Cerebellar cortex (tissue), 1 donor: ENCODE data around the gene LLGL2.

Experiments
- DNase-seq: peaks from one replicate; pipeline ENCODE4 v3.0.0-alpha.2; 2015; ENCODE audit warnings: low spot score

LLGL2 gene

GRCh38 chr17:75491680-75492079, 33.8 kb upstream of the LLGL2 start:
- DNase-seq = no peak

- DNase-seq = no peak
Observed at GRCh38 chr17:75492555-75493168, 32.8 kb upstream of the LLGL2 start.

GRCh38 chr17:75493476-75494129, 31.9 kb upstream of the LLGL2 start:
- no peak for DNase-seq

DNA sequence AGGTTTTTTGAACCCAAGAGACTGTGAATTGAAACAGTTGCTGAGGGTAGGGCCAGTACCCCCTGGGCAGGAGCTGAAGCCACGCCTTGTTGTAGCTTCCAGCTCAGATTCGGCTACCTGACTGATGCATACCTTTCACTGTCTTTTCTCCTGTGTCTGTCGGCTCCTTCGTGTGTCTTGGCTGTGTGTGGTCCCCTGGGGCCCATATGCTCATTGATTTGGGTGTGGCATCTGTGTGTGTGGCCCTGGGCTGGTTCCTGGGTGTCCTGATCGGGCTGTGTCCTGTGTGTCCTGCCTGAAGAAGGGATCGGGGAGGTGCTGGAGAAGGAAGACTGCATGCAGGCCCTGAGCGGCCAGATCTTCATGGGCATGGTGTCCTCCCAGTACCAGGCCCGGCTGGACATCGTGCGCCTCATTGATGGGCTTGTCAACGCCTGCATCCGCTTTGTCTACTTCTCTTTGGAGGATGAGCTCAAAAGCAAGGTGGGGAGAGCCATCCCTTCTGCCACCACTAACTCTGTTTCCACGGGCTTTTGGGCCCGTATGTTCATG, 31.1 kb upstream of the LLGL2 start:
- no peak for DNase-seq

DNA sequence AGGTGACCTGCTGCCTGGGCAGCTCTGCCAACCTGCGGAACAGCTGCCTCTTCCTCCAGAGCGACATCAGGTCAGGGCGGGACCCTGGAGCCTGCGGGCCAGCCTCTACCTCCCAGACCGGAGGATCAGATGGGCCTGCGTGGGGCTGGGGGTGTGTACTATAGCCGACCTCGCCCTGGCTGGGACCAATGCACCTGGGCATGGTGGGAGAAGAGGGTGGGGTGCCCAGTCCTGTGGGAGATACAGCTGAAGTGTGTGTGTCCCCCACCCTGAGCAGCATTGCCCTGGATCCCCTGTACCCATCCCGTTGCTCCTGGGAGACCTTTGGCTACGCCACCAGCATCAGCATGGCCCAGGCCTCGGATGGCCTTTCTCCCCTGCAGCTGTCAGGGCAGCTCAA, 29.5 kb upstream of the LLGL2 start:
- DNase-seq = no peak

DNA sequence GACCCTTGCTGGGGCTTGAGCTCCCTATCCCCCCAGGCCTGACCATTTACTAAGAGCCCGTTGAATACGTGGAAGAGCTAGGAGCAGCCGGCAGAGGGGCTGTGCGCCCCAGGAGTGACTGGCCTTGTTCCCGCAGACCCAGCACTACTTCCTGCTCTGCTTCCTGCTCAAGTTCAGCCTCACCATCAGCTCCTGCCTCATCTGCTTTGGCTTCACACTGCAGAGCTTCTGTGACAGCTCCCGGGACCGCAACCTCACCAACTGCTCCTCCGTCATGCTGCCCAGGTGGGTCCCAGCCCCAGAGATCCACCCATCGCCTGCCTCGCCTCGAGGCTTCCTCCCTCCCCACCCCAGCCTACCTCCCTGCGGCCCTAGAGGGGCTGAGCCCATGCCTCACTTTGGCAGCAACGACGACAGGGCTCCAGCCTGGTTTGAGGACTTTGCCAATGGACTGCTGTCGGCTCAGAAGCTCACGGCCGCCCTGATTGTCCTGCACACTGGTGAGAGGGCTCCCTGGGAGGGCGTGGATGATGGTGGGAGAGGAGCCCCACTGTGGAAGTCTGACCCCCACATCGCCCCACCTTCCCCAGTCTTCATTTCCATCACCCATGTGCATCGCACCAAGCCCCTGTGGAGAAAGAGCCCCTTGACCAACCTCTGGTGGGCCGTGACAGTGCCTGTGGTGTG, 27.3 kb upstream of the LLGL2 start:
- DNase-seq = no peak

GRCh38 chr17:75498726-75499213, 26.7 kb upstream of the LLGL2 start:
- no peak for DNase-seq

DNA sequence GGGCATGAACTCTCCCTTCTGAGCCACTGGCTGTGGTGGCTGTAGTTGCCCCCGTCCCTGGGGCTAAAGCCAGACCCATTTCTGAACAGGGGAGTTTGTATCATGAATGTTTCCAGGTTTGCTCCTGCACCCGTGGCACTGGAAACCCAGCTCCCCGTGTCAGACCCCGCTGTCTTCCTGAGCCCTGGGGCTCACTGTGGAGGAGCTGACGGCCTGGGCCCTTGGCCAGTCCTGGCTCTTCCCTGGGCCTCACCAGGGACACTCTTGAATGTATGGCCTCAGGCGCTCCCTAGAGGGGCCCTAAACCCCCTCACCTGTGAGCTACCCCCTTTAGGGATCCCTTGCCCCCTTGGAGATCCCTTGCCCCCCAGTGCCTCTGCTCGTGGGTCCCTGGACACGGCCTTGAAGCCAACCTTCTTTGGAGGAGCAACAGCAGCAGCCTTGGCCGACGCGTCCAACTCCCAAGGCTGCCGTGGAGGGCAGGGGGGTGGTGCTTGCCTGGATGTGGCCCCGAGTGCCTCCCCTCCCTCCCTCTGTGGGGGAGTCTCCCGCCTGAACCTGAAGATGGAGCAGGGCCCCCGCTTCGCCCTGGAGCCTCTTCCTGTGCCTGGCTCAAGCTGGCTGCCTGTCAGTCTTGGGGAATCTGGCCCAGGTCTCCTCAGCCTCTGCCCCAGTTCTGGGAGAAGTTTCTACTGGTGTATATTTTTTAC, 26.0 kb upstream of the LLGL2 start:
- no peak for DNase-seq

DNA sequence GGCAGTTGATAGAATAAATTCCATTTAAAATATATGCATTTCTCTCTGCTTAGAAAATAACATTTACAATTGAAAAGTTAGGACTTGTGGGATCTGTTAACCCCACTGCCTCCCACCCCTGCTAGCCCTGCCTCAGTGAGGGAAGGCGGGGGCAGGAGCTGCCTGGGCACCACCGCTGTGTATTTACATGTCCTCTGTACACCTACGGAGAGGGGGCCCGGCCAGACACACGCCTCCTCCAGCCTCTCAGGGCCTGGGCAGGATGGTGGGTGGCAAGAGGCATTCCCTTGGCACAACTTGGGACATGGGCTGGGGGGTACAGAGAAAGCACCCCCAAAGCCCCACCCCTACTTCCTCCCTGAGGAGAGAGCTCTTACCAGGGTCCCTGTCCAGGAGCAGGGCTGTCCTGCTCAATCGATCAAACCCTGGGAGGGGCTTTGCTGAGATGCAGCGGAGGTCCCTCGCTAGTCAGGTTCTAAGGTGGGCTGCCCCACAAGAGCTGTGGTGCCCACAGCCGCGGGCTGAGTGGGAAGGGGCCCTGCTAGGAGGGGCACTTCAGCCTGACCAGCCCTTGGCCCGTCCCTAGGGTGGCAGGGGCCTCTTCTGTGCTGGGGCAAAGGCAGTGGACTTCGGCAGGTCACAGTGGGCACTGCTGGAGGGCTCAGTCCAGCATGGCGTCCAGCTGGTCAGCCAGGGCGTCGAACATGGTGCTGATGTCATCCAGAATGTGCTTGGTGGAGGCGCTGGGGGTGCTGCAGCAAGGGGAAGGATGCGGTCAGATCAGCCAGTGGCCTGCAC, 24.9 kb upstream of the LLGL2 start:
- DNase-seq = no peak

- DNase-seq = peak; percentile 47
Observed at GRCh38 chr17:75501378-75502071, 24.0 kb upstream of the LLGL2 start.

DNA sequence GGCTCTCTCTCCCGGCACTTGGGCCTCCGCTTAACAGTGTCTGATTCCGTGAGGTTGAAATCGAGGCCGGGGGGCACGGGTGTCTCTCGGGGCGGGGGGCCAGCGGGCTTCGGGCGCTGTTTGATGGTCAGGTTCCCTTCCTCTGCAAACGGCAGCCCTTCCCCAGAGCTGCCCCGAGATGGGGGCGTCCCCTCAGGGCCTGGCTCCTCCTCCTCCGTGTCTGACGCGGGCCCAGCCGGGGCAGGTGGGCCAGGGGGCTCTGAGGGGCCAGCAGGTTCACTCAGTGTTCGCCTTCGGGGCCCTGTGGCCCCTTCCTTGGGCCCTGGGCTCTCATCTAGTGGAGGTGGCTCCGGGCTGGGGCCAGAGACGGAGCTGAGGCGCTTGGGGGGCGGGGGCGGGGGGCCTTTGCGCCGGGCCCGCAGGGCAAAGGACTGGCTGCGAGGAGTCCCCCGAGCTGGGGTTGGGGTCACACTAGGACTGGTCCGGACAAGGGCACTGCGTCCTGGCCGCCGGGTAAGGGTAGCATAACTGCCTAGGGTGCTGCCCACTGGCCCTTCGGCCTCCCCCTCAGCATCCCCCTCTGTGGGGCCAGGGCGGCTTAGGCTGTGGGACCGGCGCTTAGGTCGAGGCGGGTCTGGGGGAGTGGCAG, 23.3 kb upstream of the LLGL2 start:
- no peak for DNase-seq

DNA sequence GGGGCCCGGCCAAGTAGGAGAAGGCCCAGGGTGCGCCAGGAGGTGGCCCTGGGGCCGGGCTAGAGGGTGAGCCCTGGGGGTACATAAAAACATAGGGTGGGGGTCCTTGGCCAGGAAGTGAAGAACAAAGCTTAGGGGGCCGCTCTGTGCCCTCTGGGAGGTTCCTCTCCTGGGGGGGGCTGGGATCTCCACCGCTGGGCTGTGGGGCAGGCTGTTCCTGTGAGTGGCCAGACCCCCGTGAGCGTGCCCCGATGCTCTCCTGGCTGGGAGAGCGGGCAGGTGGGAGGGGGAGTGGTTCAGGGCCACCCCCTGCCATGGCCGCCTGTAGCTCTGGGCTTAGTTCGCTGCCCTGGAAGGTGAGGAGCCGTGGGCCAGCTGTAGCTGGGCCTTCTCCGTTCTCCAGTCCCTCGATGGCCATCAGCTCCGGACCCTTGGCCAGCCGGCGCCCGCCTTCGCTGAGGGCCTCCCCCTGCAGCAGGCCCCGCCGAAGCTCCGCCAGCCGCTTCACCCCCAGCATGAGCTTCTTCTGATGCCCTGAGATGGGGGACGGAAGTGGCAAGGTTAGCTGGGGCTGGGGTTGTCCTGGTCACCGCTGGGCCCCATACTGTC, 22.7 kb upstream of the LLGL2 start:
- DNase-seq = no peak

GRCh38 chr17:75503337-75503950, 22.1 kb upstream of the LLGL2 start:
- no peak for DNase-seq

- no peak for DNase-seq
Observed at GRCh38 chr17:75503976-75504346, 21.5 kb upstream of the LLGL2 start.

DNA sequence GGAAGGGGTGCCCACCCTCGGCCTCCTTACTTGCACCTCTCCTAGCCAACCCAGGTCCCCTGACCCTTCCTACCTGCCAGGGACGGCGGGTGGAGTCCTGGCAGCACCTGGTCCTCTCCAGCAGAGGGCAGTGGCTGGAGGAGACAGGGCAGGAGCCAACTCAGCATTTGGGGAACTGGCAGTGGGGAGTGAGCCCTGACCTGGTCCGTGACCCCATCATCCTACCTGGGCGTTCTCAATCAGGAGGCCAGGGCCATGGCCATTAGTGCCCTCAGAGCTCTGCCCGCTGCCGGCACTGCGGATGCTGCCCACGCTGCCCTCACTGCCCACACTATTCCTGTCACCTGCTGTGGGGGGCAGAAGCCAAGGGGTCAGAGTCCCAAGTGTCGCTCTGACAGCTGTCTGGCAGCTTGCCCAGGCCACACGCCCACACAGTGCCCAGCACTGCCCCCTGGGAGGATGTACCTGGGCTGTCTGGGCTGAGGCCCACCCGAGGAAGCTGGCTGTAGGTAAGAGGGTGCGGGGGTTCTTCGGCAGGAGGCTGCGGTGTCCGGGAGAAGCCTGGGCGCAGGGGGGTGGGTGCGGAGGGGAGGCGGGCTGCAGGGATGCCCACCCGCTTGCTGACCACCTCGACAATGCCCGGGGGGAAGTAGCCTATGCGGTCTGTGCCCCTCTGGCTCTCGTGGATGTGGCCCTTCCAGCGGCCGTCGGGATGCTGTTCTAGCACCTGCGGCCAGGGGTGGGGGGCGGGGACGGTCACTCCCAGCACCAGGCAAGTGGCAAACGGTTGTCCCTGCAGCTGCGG, 20.9 kb upstream of the LLGL2 start:
- no peak for DNase-seq

DNA sequence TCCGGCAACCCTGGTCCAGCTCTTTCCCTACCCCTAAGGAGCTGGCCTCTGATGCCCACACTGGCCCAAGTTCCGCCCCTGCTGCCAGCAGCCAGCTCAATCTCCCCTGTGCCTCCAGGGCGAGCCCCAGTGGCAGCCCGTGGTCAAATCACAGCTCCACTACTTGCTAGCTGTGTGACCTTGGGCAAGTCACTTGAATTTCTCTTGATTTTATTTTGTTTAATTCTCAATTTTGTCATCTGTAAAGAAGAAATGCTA, 20.4 kb upstream of the LLGL2 start:
- no peak for DNase-seq

DNA sequence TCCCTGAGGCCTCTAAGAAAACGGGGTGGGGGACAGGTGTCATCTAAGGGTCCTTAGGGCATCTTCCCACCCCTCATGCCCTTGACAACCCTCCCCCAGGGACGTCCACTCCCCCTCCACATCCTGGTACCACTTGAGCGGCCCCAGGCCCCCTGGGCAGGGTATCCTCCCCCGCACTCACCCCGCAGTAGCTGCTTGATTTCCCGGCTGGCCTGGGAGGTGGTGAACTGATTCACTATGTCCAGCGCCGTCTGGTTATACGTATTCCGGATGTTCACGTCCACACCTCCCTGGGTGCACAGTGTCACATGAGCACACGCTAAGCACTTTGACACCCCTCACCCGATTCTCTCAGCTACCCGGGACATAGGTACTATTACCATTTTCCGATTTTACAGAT, 19.9 kb upstream of the LLGL2 start:
- DNase-seq = no peak

GRCh38 chr17:75506134-75506533, 19.4 kb upstream of the LLGL2 start:
- no peak for DNase-seq

DNA sequence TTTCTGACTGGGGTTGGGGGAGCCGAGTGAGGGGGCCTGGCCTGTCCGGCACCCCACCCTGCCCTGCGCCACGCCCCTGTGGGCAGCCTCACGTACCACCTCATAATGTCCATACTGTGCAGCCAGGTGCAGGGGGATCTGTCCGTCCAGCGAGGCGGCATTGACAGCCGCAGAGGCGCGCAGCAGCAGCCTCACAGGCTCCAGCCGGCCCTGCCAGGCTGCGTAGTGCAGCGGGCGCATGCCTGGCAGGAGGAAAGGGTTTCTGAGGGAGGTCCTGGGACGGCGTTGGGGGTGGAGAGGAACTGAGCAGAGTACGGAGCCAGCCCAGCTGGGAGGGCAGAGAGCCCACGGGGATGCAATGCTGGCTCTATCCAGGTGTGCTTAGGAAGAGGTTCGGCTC, 18.6 kb upstream of the LLGL2 start:
- DNase-seq = no peak
